NCI-H2107 treated with DMSO at 0.1 percent for 48 hours (cell line): ENCODE measurements around the gene CDC73.
"Not testable (repeated sequence)": the region's sequence is repeated elsewhere in the genome, so short reads cannot be mapped to it uniquely, and the experiment has no call there.

Experiments used
- DNase-seq: peaks from one replicate; lab custom pipeline; 2025; ENCODE audit not compliant: unreplicated experiment; lab: John Stamatoyannopoulos, UW

CDC73 gene

GRCh38 chr1:193176113-193176512 lies 54.3 kb downstream of the CDC73 start:
- no peak for DNase-seq

GRCh38 chr1:193176788-193177187 lies 55.0 kb downstream of the CDC73 start:
- no peak for DNase-seq

GRCh38 chr1:193179094-193179493 lies 57.3 kb downstream of the CDC73 start:
- DNase-seq: no peak

GRCh38 chr1:193181536-193181935 lies 59.7 kb downstream of the CDC73 start:
- no peak for DNase-seq

- no peak for DNase-seq
Measured at GRCh38 chr1:193181985-193182384, 60.2 kb downstream of the CDC73 start.

DNA sequence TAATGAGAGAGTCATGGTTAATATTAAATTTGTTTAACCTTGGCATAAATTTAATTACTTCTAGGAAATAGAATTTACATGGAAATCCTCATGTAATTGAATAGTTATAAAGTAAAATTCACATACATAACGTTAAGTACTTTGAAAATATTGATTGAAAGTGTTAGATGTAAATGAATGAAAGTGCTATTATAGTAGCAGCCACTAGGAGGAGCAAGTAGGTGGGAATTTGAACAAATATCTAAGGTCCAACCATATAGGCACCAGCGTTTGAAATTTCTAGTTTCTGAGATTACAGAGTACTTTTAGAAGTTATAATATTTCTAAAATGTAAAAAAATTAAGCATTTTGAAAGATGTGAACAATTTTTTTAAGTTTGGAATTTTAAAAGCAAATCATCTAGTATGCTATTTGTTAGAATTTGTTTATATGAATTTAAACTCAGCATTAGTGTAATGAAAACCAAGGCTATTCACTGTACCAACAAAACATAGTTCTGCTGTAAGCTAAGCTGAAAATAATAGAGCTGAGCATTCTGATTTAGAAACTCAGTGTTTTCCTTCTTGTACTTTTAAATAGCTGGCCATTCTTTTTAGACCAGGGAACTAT lies 61.3 kb downstream of the CDC73 start:
- DNase-seq: peak; percentile 71

DNA sequence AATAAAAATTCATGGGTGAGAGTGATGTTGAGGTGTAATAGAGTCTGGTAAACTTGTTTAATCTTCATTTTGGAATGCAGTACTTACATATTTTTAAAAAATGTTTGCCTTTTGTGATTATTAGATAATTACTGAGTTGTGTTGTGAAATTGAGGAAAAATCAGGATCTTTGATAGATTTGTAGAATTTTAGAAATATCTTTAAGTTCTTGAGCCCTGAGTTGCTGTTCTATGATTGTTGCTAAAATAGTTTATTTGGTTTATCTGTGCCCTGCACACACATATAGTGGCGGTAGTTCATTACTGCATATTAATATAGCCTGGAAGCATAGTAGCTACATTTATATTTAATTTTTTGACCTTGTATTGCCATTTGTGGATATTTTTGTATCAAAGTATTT lies 62.9 kb downstream of the CDC73 start:
- no peak for DNase-seq

DNA sequence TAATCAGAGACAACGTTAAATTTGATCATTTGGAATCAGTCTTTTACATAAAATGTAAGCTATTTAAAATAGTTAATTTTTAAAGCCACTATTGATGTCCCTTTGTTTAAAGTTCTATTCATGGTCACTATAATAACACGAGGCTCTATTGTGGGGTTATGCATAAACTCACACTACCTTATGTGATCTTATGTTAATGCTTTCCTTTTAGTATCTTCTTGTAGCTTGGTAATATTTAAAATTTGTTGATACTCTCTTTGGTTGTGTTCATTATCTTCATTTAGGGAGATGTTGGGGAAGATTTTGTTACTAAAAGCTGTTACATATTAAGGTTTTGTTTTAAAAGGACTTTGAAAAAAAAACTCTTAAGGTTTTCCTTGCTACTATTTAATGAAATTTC lies 63.4 kb downstream of the CDC73 start:
- DNase-seq: no peak

DNA sequence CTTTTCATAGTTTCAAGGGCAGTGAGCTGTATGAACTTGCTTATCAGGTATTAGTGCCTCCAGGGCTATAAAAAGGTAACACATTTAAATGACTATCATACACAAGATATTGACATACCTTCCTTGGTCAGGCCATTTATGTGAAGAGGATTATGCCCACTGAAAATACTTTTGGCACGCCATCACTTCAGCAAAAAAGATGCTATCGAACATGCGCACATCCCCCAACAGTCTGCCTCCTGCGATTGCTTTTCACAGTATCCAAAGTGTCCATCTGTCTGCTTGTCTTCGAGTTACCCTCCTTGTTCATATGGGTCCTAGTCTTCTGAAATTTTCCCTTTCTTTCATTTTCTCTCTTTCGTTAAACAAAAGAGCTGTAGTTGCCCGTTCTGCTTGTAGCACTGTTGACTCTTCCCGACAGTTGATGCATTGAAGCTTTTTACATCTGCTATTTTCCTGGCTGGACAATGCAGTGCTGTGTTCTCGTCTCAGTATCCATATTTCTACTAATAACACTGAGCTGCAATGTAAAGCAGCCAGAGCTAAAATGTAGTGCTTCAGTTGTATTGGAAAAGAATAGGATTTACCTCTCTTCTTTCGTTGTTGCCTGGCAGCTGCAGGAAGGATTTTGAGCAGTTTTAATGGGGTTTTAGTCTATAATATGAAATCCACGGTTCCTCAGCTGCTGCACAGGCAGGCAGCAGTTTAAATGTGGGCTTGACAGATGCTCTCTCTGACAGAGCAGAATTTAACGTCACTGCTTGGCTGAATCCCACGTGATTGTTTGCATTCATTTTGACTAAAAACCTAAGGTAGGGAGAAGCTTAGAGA lies 64.3 kb downstream of the CDC73 start, which contains the start of gene B3GALT2:
TSS of gene B3GALT2 (minus strand) at position 713 of the 831 bp plus-strand sequence. CDS start 5,051 bp downstream, outside the sequence.
- peak; percentile 64 for DNase-seq

GRCh38 chr1:193187114-193187513 lies 65.3 kb downstream of the CDC73 start:
- no peak for DNase-seq

- not testable (repeated sequence) for DNase-seq
Measured at GRCh38 chr1:193188915-193189314, 67.1 kb downstream of the CDC73 start.

GRCh38 chr1:193189442-193190095 lies 67.7 kb downstream of the CDC73 start:
- DNase-seq: no peak

GRCh38 chr1:193190096-193190744 lies 68.4 kb downstream of the CDC73 start:
- no peak for DNase-seq

GRCh38 chr1:193192586-193192985 lies 70.8 kb downstream of the CDC73 start:
- no peak for DNase-seq

DNA sequence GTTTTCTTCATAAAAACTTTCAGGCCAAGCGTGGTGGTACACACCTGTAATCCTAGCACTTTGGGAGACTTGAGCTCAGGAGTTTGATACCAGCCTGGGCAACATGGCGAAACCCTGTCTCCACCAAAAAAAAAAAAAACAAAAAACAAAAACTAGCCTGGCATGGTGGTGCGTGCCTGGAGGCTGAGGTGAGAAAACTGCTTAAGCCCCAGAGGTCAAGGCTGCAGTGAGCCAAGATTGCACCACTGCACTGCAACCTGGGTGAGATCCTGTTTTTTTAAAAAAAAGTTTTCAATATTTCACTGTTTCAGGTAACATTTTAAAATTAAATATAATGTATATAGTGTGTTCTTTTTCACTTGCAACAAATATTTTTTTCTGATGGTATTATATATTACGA lies 78.1 kb downstream of the CDC73 start:
- DNase-seq: no peak

- no peak for DNase-seq
Measured at GRCh38 chr1:193201021-193201420, 79.2 kb downstream of the CDC73 start.

DNA sequence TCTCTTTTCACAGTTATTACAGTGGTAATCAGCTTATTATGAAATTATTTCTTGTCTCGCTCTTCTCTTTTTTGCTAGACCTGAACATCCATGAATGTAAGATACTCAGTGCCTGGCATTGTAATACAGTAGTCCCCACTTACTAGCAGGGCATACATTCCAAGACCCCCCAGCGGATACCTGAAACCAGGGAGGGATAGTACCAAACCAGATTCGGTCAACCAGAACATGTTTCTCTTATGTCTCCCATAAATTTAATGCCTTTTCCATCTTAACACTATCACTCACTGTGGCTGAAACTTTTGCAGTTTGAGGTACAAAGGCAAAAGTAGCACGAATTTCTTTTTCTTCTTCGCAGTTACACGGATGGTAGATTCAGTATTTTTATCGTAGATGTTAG lies 89.2 kb downstream of the CDC73 start:
- no peak for DNase-seq

GRCh38 chr1:193211539-193211938 lies 89.7 kb downstream of the CDC73 start:
- DNase-seq: no peak

DNA sequence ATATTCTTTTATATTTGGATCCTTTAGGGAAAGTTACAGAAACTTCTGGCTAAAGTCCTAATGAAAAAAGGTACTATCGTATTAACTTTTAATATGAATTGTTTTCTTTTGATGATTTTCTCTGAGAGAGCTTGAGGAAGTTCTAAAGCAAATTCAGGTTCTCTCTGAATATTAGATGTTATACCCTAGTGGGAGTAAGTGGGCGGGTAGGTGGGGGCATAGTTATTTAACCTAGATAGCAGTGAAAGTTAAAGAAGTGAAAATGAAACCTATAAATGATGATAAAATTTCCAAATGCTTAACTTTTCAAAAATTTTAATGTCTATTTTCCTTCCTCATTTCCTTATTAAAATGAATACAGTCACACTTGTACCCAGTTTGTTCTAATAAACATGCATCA lies 90.8 kb downstream of the CDC73 start:
- no peak for DNase-seq

- no peak for DNase-seq
Measured at GRCh38 chr1:193213998-193214397, 92.2 kb downstream of the CDC73 start.

- DNase-seq: peak; percentile 65
Measured at GRCh38 chr1:193216920-193217319, 95.1 kb downstream of the CDC73 start.
